B cell (primary cell): ENCODE data around the gene RAD51B. TPM values are rescaled to one million over a fixed set of nuclear protein-coding genes. Genes with fewer than 3 reads are reported as not detected.

Experiments
- ATAC-seq: fragments of 200-7000 bp; cut with Tn5 transposase; one replicate; pipeline ENCODE4 v1.10.0; 2021; ENCODE audit warnings: low read depth, mild to moderate bottlenecking, moderate number of reproducible peaks, moderate library complexity
- CTCF ChIA-PET: fragments of 350-600 bp; sonication (Branson Sonifier 250); formaldehyde crosslinking; loops from one replicate; lab custom pipeline; 2021; ENCODE audit warnings: antibody characterized with exemption, inconsistent platforms; lab: Charles Lee
- POLR2A ChIA-PET: fragments of 350-600 bp; sonication (Branson Sonifier 250); formaldehyde crosslinking; loops from one replicate; lab custom pipeline; 2021; ENCODE audit warnings: antibody characterized with exemption; lab: Charles Lee
- DNase-seq: peaks from one replicate; pipeline ENCODE4 v3.0.0; 2013
- H2AFZ ChIP-seq: 2 replicates; pipeline ENCODE4 v1.6.1; 2012; ENCODE audit warnings: mild to moderate bottlenecking, low read depth, low read length; ENCODE audit not compliant: insufficient read depth, poor library complexity, severe bottlenecking
- H3K27ac ChIP-seq, 2 donors: 1 replicate in 1 of 2; 2 replicates in 1 of 2; pipeline ENCODE4 v1.5.1; 2012 to 2013; ENCODE audit warnings: low read length in 2 of 2, mild to moderate bottlenecking in 2 of 2, moderate library complexity in 1 of 2
- H3K27me3 ChIP-seq, 4 experiments: fragments of 200-600 bp in 1 of 4; sonication (generic) in 1 of 4; replicated peaks in 1 of 4; 1 replicate in 2 of 4; 2 replicates in 2 of 4; pipeline versions ENCODE4 v1.6.1 to v1.7.0; 2013 to 2016; ENCODE audit warnings: low read length in 3 of 4, mild to moderate bottlenecking in 2 of 4, mixed read lengths in 1 of 4, moderate library complexity in 1 of 4; ENCODE audit not compliant: insufficient read depth in 4 of 4, control insufficient read depth in 3 of 4; ENCODE audit errors: control extremely low read depth in 1 of 4
- H3K36me3 ChIP-seq, 2 experiments: replicated peaks in 1 of 2; 1 replicate in 1 of 2; 2 replicates in 1 of 2; pipeline versions ENCODE4 v1.6.1 to v1.7.1; 2013; ENCODE audit warnings: low read length in 1 of 2; ENCODE audit not compliant: insufficient read depth in 2 of 2, control insufficient read depth in 1 of 2; ENCODE audit errors: control extremely low read depth in 1 of 2, extremely low read depth in 1 of 2
- H3K4me1 ChIP-seq, 2 donors: fragments of 200-600 bp in 1 of 2; sonication (generic) in 1 of 2; 1 replicate in 1 of 2; 2 replicates in 1 of 2; pipeline versions ENCODE4 v1.5.1 to v1.6.1; 2013 to 2017; ENCODE audit warnings: low read length in 2 of 2; ENCODE audit not compliant: control insufficient read depth in 2 of 2, insufficient read depth in 2 of 2
- H3K4me2 ChIP-seq: replicated peaks from 2 replicates; pipeline ENCODE3; 2012; ENCODE audit warnings: mild to moderate bottlenecking, low read depth, low read length; ENCODE audit not compliant: poor library complexity, severe bottlenecking
- H3K4me3 ChIP-seq, 5 experiments: fragments of 200-600 bp in 1 of 5; sonication (generic) in 1 of 5; 1 replicate in 3 of 5; 2 replicates in 2 of 5; pipeline versions ENCODE4 v1.5.1 to v1.7.0; 2011 to 2016; ENCODE audit warnings: low read length in 4 of 5, mild to moderate bottlenecking in 4 of 5, low read depth in 2 of 5, control low read depth in 1 of 5, moderate library complexity in 1 of 5; ENCODE audit not compliant: insufficient read depth in 1 of 5; ENCODE audit errors: control extremely low read depth in 1 of 5, extremely low read depth in 1 of 5
- H3K79me2 ChIP-seq: fragments of 200-600 bp; sonication (generic); one replicate; pipeline ENCODE4 v1.6.0; 2016; ENCODE audit warnings: low read length; ENCODE audit not compliant: control insufficient read depth, insufficient read depth
- H3K9ac ChIP-seq: fragments of 200-600 bp; sonication (generic); 2 replicates; pipeline ENCODE4 v1.6.1; 2017; ENCODE audit warnings: mild to moderate bottlenecking, low read length, moderate library complexity
- H3K9me3 ChIP-seq, 3 donors: one replicate each; pipeline versions ENCODE4 v1.6.1 to v1.7.1; 2013; ENCODE audit warnings: low read length in 2 of 3; ENCODE audit not compliant: control insufficient read depth in 2 of 3, insufficient read depth in 1 of 3; ENCODE audit errors: control extremely low read depth in 1 of 3
- H4K20me1 ChIP-seq: 2 replicates; pipeline ENCODE4 v1.6.0; 2012; ENCODE audit warnings: mild to moderate bottlenecking, low read length; ENCODE audit not compliant: insufficient read depth, control insufficient read depth, poor library complexity, severe bottlenecking
- H3K27ac Mint-ChIP-seq: one replicate; pipeline ENCODE4 v1.8.0; 2021; ENCODE audit warnings: mixed read lengths
- H3K27me3 Mint-ChIP-seq: one replicate; pipeline ENCODE4 v1.8.0; 2021; ENCODE audit warnings: mixed read lengths
- H3K4me1 Mint-ChIP-seq: one replicate; pipeline ENCODE4 v1.8.0; 2021; ENCODE audit warnings: mixed read lengths
- H3K4me3 Mint-ChIP-seq: one replicate; pipeline ENCODE4 v1.8.0; 2021; ENCODE audit warnings: mixed read lengths
- H3K9me3 Mint-ChIP-seq: one replicate; pipeline ENCODE4 v1.8.0; 2022; ENCODE audit warnings: mixed read lengths; ENCODE audit not compliant: insufficient read depth
- EZH2 ChIP-seq: IDR thresholded peaks from 2 replicates; pipeline ENCODE4 v1.6.1; 2012; ENCODE audit warnings: borderline replicate concordance, low read depth, mild to moderate bottlenecking, moderate library complexity, low read length; ENCODE audit not compliant: insufficient read depth, poor library complexity, severe bottlenecking
- WGBS: methylation state at CpG from one replicate; pipeline ENCODE4 v1.1.5; 2013; ENCODE audit warnings: missing lambda C conversion rate; ENCODE audit not compliant: insufficient coverage; 5-methylcytosine and 5-hydroxymethylcytosine counted together
- intact Hi-C: fragments of 100-400 bp; cut with micrococcal nuclease; formaldehyde crosslinking; loops from one replicate; pipeline ENCODE4 v1.10.0; 2022
- polyA plus RNA-seq: library from polyadenylated mRNA; depleted of rRNA; stranded (reverse); fragments of >200 nt; gene quantifications from 2 replicates; pipeline ENCODE4 v1.2.3, GENCODE V29; 2012
- total RNA-seq, 2 donors: library from RNA; stranded (reverse); fragments of 120-200 nt in 1 of 2; gene quantifications; 1 replicate in 1 of 2; 2 replicates in 1 of 2; pipeline versions ENCODE4 v1.2.3 to v1.2.4, GENCODE V29; 2013 to 2022
- TF ChIP-seq, protein P1 (sequence below): fragments of 200-600 bp; IDR thresholded peaks from one replicate; pipeline ENCODE4 v1.8.0; 2022; ENCODE audit warnings: antibody characterized with exemption, mild to moderate bottlenecking

Gene RAD51B
- total and polyA plus RNA-seq, 2 donors (not counting 1 experiment from before 2014, with no cell fraction given), result 6.5 to 60.6 TPM

DNA sequence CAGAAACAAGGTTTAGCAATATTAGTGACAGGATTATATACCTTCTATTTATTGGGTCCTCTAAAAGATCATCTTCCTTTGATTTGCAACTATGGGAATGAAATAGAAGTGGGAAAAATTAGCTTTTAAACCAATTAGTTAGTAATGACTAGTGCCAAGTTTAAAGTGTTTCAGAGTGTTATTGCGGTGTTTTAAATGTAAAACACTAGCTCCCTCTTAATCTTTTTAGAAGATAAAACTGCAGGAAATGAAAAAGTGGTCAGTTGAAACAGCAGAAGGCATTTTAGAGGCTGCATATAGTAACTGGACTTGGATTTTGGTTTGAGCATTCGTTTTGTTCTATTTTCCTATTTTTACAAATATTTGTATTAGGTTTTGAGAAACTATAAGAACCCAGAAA is 286.2 kb downstream of the RAD51B start:
- H3K27me3 ChIP-seq, result no peaks in the 10 kb centered on the region
- no peaks in the 10 kb centered on the region for H3K4me1 ChIP-seq
- H3K27ac ChIP-seq, result no peak overlapping the region
- DNase-seq (no peak), ATAC-seq (no peak)
- no peaks in the 10 kb centered on the region for H4K20me1 ChIP-seq
- Mint-ChIP-seq H3K27ac (no peak overlapping the region), H3K27me3 (no peaks in the 10 kb centered on the region), H3K9me3 (peaks cover 7% of the 10 kb centered on the region), H3K4me1 (peaks cover 2% of the 10 kb centered on the region), H3K4me3 (no peak overlapping the region)
- peaks cover 2 to 22% (median 11%) of the 10 kb centered on the region in 3 donors for H3K9me3 ChIP-seq
- WGBS, result no CpG with 5 or more reads among the region's 2 CpGs
- H2AFZ ChIP-seq, result no peak overlapping the region
- no peaks in the 10 kb centered on the region for H3K79me2 ChIP-seq
- no peak overlapping the region for H3K4me3 ChIP-seq
- ChIA-PET CTCF (no interaction called here), POLR2A (no interaction called here)
- H3K36me3 ChIP-seq, result no peaks in the 10 kb centered on the region
- intact Hi-C loops, result no loop called here
- TF ChIP-seq EZH2, result no peak
- TF ChIP-seq, protein P1, sequence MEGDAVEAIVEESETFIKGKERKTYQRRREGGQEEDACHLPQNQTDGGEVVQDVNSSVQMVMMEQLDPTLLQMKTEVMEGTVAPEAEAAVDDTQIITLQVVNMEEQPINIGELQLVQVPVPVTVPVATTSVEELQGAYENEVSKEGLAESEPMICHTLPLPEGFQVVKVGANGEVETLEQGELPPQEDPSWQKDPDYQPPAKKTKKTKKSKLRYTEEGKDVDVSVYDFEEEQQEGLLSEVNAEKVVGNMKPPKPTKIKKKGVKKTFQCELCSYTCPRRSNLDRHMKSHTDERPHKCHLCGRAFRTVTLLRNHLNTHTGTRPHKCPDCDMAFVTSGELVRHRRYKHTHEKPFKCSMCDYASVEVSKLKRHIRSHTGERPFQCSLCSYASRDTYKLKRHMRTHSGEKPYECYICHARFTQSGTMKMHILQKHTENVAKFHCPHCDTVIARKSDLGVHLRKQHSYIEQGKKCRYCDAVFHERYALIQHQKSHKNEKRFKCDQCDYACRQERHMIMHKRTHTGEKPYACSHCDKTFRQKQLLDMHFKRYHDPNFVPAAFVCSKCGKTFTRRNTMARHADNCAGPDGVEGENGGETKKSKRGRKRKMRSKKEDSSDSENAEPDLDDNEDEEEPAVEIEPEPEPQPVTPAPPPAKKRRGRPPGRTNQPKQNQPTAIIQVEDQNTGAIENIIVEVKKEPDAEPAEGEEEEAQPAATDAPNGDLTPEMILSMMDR, result no peak
- no peak overlapping the region for H3K9ac ChIP-seq
- no peak overlapping the region for H3K4me2 ChIP-seq

DNA sequence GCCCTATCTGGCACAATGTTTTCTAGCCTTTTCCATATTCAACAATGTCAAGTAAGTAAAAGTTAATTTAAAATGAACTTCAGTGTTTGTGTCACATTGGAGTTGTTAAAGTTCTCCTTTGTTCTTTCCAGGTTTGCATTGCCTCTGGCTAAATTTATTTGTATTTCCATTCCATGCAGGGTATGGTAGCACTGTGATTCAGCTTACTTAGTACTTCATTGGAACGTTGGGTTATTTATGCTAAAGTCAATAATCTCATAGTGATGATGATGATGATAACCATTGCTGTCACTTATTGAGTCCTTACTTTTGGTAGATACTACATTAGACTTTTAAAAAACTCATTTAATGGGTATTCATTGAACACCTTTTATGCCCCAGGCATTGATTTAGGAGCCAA is 286.9 kb downstream of the RAD51B start:
- TF ChIP-seq, protein P1, result no peak
- TF ChIP-seq EZH2, result no peak
- POLR2A ChIA-PET, result no interaction called here
- no peak overlapping the region for H3K4me3 ChIP-seq
- no CpG with 5 or more reads among the region's 1 CpG for WGBS
- H3K36me3 ChIP-seq, result no peaks in the 10 kb centered on the region
- no peak overlapping the region for H3K4me2 ChIP-seq
- no peak for ATAC-seq
- H3K27me3 Mint-ChIP-seq, result no peaks in the 10 kb centered on the region
- no peaks in the 10 kb centered on the region for H3K4me1 ChIP-seq
- H3K9me3 Mint-ChIP-seq, result peaks cover 6% of the 10 kb centered on the region
- H3K27ac Mint-ChIP-seq, result no peak overlapping the region
- CTCF ChIA-PET, result no interaction called here
- no peak overlapping the region for H3K27ac ChIP-seq
- H4K20me1 ChIP-seq, result no peaks in the 10 kb centered on the region
- no peaks in the 10 kb centered on the region for H3K27me3 ChIP-seq
- intact Hi-C loops, result no loop called here
- no peak overlapping the region for H3K4me3 Mint-ChIP-seq
- peaks cover 2 to 15% (median 8%) of the 10 kb centered on the region in 3 donors for H3K9me3 ChIP-seq
- no peak overlapping the region for H2AFZ ChIP-seq
- DNase-seq, result no peak
- H3K4me1 Mint-ChIP-seq, result peaks cover 2% of the 10 kb centered on the region
- H3K79me2 ChIP-seq, result no peaks in the 10 kb centered on the region
- H3K9ac ChIP-seq, result no peak overlapping the region
